Renal cortex interstitium (tissue), 15 donors: ENCODE data around the gene ARHGEF11. TPM values are rescaled to one million over a fixed set of nuclear protein-coding genes. Genes with fewer than 3 reads are reported as not detected.

Experiments used
- DNase-seq, 11 donors: peaks; one replicate each; pipeline ENCODE4 v3.0.0-alpha.2; 2013; ENCODE audit warnings: low read depth in 9 of 11, low spot score in 4 of 11; ENCODE audit errors: extremely low read depth in 1 of 11
- long read RNA-seq, 16 experiments: transcript quantifications; one replicate each; lab custom pipeline, GENCODE V29; 2026
- polyA plus RNA-seq, 3 donors: library from polyadenylated mRNA; unstranded; fragments of 120-200 nt; gene quantifications; one replicate each; pipeline ENCODE4 v1.2.1, GENCODE V29; 2013; ENCODE audit not compliant: insufficient read length in 3 of 3

Gene ARHGEF11, protein sequence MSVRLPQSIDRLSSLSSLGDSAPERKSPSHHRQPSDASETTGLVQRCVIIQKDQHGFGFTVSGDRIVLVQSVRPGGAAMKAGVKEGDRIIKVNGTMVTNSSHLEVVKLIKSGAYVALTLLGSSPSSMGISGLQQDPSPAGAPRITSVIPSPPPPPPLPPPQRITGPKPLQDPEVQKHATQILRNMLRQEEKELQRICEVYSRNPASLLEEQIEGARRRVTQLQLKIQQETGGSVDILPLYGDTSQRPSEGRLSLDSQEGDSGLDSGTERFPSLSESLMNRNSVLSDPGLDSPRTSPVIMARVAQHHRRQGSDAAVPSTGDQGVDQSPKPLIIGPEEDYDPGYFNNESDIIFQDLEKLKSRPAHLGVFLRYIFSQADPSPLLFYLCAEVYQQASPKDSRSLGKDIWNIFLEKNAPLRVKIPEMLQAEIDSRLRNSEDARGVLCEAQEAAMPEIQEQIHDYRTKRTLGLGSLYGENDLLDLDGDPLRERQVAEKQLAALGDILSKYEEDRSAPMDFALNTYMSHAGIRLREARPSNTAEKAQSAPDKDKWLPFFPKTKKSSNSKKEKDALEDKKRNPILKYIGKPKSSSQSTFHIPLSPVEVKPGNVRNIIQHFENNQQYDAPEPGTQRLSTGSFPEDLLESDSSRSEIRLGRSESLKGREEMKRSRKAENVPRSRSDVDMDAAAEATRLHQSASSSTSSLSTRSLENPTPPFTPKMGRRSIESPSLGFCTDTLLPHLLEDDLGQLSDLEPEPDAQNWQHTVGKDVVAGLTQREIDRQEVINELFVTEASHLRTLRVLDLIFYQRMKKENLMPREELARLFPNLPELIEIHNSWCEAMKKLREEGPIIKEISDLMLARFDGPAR (N-terminal part only)
- polyA plus RNA-seq, result 10 to 100 TPM; 30.4 to 39.2 (median 36.7) TPM
- long read RNA-seq, donor 1, partial matches to known transcripts, result 5 of 5 reads
- long read RNA-seq, donor 1, other reads (novel, unspliced or antisense), result 0 of 5 reads
- long read RNA-seq, donor 2, result 0 reads
- long read RNA-seq, donor 3, partial matches to known transcripts, result 16 of 16 reads
- long read RNA-seq, donor 3, other reads (novel, unspliced or antisense), result 0 of 16 reads
- long read RNA-seq, donor 4, partial matches to known transcripts, result 7 of 7 reads
- long read RNA-seq, donor 4, other reads (novel, unspliced or antisense), result 0 of 7 reads
- long read RNA-seq, donor 5, result 0 reads
- long read RNA-seq, donor 6, partial matches to known transcripts, result 27 of 27 reads
- long read RNA-seq, donor 6, other reads (novel, unspliced or antisense), result 0 of 27 reads
- long read RNA-seq, donor 7, partial matches to known transcripts, result 17 of 18 reads
- long read RNA-seq, donor 7, other reads (novel, unspliced or antisense), result 0 of 18 reads
- long read RNA-seq, donor 8, partial matches to known transcripts, result 11 of 11 reads
- long read RNA-seq, donor 8, other reads (novel, unspliced or antisense), result 0 of 11 reads
- long read RNA-seq, donor 9, partial matches to known transcripts, result 19 of 19 reads
- long read RNA-seq, donor 9, other reads (novel, unspliced or antisense), result 0 of 19 reads
- long read RNA-seq, donor 10, partial matches to known transcripts, result 7 of 7 reads
- long read RNA-seq, donor 10, other reads (novel, unspliced or antisense), result 0 of 7 reads
- long read RNA-seq, donor 11, partial matches to known transcripts, result 10 of 10 reads
- long read RNA-seq, donor 11, other reads (novel, unspliced or antisense), result 0 of 10 reads
- long read RNA-seq, donor 12, result 0 reads
- long read RNA-seq, donor 13, partial matches to known transcripts, result 22 of 22 reads
- long read RNA-seq, donor 13, other reads (novel, unspliced or antisense), result 0 of 22 reads
- long read RNA-seq, donor 14, partial matches to known transcripts, result 11 of 11 reads
- long read RNA-seq, donor 14, other reads (novel, unspliced or antisense), result 0 of 11 reads
- long read RNA-seq, donor 15, full-length matches to known transcripts, result 1 of 6 reads
- long read RNA-seq, donor 15, partial matches to known transcripts, result 5 of 6 reads
- long read RNA-seq, donor 15, other reads (novel, unspliced or antisense), result 0 of 6 reads
- long read RNA-seq, donor 16, partial matches to known transcripts, result 53 of 53 reads
- long read RNA-seq, donor 16, other reads (novel, unspliced or antisense), result 0 of 53 reads

DNA sequence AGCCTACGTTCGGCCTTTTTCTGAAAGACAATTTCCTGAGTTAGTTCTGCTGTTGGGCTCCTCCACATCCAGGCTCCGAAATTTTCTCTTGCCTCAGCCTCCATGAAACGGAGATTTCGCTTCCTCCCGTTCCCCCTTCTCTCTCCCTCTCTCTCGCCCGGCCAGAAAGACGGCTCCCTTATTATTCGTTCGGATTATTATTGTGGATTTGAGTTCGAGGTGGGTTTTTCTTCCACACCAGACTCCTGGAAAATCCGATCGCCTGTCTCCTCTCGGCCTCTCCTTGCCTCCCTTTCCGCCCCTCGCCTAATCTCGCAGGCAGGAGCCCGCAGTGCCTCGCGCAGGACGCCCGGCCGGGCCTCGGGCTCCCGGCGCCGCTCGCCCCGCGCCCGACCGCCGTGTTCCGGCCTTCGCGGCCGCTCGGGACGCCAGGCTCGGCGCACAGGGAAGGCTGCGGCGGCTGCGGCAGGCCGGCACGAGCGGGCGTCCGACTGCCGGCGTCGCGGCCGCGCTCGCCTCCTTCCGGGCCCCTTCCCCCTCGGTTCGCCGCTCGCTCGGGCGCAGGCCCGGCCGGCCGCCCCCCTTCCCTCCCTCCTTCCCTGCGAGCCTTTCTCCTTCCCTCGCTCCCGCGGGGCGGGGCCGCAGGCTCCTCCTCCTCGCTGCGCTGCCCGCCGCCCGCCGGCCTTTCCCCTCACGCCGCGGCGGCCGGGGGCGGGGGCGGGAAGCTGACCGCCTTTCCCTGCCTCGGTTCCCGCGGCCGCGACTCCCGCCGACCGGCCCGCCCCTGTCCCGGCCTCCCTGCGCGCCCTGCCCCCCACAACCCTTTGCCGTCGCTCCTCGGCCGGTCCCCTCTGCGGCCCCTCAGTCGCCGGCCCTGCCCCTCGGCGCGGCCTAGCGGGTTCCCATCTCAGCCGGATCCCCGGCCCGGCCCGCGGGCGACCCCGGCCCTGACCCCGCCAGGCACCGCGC lies at the start of gene ARHGEF11:
ARHGEF11 (minus strand) TSS at position 493 of the 969 bp plus-strand sequence. CDS start 1,412 bp downstream, outside the sequence.
- DNase-seq, result peak; percentile 73 to 91 (median 85)

DNA sequence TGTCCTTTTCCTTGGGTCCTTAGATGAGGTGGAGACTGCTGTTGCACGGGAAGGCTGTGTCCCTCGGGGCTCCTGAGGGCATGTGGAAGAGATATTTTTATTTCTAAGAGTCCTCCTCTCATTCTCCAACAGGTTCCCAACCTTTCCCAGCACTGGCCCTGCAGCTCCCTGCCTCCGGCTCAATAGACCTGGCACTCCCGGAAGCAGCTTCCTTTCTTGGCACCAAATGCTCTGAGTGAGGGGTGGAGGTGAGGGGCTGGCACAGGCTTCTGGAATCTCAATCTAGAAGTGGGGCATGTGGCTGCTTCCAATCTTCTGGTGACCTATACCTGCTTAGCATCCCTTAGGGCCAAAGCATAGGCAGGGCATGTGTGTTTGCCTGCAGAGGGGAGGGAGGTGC lies 49.5 kb upstream of the ARHGEF11 start:
- no peak for DNase-seq

DNA sequence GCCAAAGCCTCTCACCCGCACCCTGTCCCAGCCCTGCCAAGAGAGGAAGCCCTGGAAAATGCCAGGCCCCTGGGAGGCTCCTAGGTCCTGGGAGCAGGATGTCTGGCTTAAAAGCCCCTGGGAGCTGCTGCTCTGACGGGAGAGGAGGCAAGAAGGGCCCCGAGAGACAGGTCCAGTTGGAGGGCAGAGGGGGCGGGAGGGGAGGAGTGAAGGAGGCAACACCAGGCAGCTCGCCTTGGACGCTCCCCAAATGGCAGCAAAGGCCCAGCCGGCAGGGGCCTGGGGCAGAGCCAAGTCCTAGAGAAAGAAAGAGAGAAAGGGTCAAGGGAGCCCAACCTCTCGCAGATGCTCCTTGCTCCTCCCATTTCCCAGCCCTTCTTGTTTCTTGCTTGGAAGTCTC lies 47.3 kb upstream of the ARHGEF11 start:
- DNase-seq, result peak in 3 of 11 donors; percentile 10 to 16 (median 13)

DNA sequence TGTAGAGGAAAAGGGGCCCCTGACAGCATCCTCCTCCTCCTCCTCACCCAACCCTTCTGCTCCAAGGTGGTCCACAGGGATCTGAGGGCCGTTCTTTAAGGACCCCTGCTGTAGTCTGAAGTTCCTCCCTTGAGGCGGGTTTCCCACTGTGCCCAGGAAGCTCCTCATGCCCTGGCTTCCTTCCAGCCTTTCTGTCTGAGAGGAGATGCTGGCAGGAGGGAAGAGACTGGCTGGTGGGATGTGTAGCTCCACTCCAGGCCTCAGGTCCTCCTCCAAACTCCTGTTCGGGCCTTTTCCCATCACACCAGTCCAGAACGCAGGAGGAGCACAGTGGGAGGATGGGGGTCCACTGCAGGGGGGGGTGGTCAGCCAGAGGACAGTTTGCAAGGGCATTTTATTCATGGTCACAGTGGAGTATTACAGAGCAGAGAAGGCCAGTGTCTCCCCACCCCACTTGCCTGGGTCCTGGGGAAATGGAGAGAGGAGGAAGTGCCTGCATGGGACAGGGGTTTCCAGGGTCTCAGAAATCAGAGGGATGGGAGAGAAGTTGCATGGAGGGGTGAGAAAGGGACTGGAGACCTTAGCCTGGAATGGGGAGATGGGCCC lies 46.2 kb upstream of the ARHGEF11 start:
- DNase-seq, result no peak

GRCh38 chr1:157091186-157091585 lies 45.6 kb upstream of the ARHGEF11 start:
- no peak for DNase-seq

DNA sequence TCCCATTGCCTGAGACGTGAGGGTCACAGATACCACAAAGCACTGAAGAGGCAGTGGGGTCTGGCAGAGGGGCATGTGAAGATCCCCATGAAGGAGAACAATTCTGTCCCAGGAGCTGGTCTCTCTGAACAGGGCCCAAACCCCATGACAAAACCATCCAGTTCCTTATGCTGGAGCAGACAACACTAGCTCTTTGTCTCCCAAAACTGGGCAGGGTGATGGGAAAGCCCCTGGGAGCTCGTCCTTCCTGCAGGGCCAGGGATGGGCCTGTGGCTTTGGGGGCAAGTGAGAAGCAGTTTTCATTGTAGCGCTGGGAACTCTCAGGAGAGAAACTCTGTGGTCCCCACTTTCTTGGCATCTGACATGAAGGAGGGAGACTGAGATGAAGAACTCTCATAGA lies 45.2 kb upstream of the ARHGEF11 start:
- no peak for DNase-seq

GRCh38 chr1:157090196-157090647 lies 44.7 kb upstream of the ARHGEF11 start:
- peak; percentile 53 to 85 (median 77) for DNase-seq

- no peak for DNase-seq
Observed at GRCh38 chr1:157089789-157090188, 44.2 kb upstream of the ARHGEF11 start.

- DNase-seq, result no peak
Observed at GRCh38 chr1:157088607-157089006, 43.1 kb upstream of the ARHGEF11 start.

GRCh38 chr1:157087030-157087429 lies 41.5 kb upstream of the ARHGEF11 start:
- DNase-seq, result no peak

DNA sequence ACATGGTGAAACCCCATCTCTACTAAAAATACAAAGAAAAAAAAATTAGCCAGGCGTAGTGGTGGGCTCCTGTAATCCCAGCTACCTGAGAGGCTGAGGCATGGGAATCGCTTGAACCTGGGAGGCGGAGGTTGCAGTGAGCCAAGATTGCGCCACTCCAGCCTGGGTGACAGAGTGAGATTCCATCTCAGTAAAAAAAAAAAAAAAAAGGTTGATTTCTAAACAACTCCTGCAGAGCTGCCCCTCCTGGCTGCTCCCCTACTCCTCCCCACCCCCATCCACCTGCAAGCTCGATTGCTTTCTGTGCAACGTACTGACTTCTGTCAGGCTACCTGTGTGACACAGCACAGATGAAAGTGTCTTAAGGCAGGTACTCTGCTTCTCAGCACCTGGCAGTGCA lies 40.8 kb upstream of the ARHGEF11 start:
- no peak for DNase-seq

DNA sequence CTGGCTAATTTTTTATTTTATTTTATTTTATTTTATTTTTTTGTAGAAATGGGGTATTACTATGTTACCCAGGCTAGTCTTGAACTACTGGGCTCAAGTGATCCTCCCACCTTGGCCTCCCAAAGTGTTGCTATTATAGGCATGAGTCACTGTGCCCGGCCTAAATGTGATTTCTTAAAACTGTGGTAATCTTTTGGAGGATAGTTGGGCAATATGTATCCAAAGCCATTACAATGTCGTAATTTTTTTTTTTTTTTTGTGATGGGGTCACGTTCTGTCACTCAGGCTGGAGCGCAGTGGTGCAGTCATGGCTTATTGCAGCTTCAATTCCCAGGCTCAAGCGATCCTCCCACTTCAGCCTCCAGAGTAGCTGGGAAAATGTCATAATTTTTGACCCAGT lies 39.9 kb upstream of the ARHGEF11 start:
- no peak for DNase-seq

DNA sequence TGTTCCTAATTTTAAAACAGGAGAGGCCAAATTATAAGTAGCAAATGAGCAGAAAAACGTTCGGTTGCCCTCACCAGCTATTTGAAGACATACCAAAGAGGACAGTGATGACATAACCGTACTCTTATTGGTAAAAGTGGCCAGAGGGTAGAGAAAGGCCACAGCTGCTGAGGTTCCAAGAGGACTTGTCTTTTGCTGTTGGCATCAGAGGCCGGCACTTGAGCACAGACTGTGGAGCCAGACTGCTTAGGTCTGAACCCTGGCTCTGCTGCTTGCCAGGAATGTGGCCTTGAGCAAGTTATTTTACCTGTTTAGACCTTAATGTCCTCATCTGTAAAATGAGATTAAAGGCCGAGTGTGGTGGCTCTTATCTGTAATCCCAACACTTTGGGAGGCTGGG lies 39.2 kb upstream of the ARHGEF11 start:
- DNase-seq, result no peak

GRCh38 chr1:157081707-157082106 lies 36.2 kb upstream of the ARHGEF11 start:
- DNase-seq, result no peak

DNA sequence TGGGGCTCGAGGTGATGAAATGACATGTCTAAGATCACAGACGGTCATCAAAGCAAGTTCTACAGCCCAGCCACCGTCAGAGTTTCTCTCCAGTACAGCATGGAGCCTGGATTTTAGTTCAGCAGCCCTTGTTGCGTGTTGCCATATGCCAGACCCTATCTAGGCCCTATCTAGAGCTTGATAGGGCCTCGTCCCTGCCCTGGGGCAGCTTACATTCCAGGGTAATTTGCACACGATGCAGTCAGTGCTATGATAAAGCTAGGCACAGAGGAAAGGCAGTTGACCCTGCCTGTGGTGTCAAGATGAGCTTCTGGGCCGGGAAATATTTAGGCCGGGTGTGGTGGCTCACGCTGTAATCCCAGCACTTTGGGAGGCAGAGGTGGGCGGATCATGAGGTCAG lies 35.2 kb upstream of the ARHGEF11 start:
- no peak for DNase-seq

- DNase-seq, result no peak
Observed at GRCh38 chr1:157077394-157077793, 31.9 kb upstream of the ARHGEF11 start.
